ENCODE measurements around the gene ATP1A4.

Gene ATP1A4

GRCh38 chr1:160114085-160114484, 37.3 kb upstream of the ATP1A4 start:
- Mint-ChIP-seq H3K27me3 (ENCODE audit: low read depth) (no peaks in the 10 kb centered on the region), H3K27ac (peak overlapping the region in 1 of 3 experiments; percentile 23), H3K9me3 (no peaks in the 10 kb centered on the region), H3K4me3 (no peak overlapping the region), H3K4me1 (peaks cover 82% of the 10 kb centered on the region), H3K36me3 (ENCODE audit: low read depth) (no peaks in the 10 kb centered on the region)
- TF ChIP-seq CTCF (IDR thresholded peaks at IDR 0.05; ENCODE audit: unreplicated experiment in 3 of 3) = no peak

- Mint-ChIP-seq H3K4me1 (peaks cover 75% of the 10 kb centered on the region), H3K9me3 (no peaks in the 10 kb centered on the region), H3K36me3 (ENCODE audit: low read depth) (no peaks in the 10 kb centered on the region), H3K4me3 (peak within 1 kb of the TSS; percentile 76 to 93 (median 86)), H3K27me3 (ENCODE audit: low read depth) (no peaks in the 10 kb centered on the region), H3K27ac (peak within 1 kb of the TSS; percentile 23 to 84 (median 73))
- TF ChIP-seq CTCF (IDR thresholded peaks at IDR 0.05; ENCODE audit: unreplicated experiment in 3 of 3) = no peak
These were observed 35.7 kb upstream of the ATP1A4 start, which contains the start of gene ATP1A2 for GRCh38 chr1:160115545-160116282. TSS of gene ATP1A2 (plus strand) at chr1:160115759. CDS start at chr1:160115862, 103 bp downstream.

- H3K4me1 Mint-ChIP-seq = peaks cover 74% of the 10 kb centered on the region
- no peaks in the 10 kb centered on the region for H3K36me3 Mint-ChIP-seq (ENCODE audit: low read depth)
- no peak for TF ChIP-seq CTCF (IDR thresholded peaks at IDR 0.05; ENCODE audit: unreplicated experiment in 3 of 3)
- H3K9me3 Mint-ChIP-seq = no peaks in the 10 kb centered on the region
- no peaks in the 10 kb centered on the region for H3K27me3 Mint-ChIP-seq (ENCODE audit: low read depth)
- peak overlapping the region; percentile 76 to 93 (median 86) for H3K4me3 Mint-ChIP-seq
- H3K27ac Mint-ChIP-seq = peak overlapping the region; percentile 23 to 84 (median 73)
These were observed 34.9 kb upstream of the ATP1A4 start for GRCh38 chr1:160116283-160117147.

- no peak for TF ChIP-seq CTCF (IDR thresholded peaks at IDR 0.05; ENCODE audit: unreplicated experiment in 3 of 3)
- H3K27ac Mint-ChIP-seq = peak overlapping the region; percentile 23 to 73 (median 60)
- H3K9me3 Mint-ChIP-seq = no peaks in the 10 kb centered on the region
- H3K4me1 Mint-ChIP-seq = peaks cover 70% of the 10 kb centered on the region
- H3K4me3 Mint-ChIP-seq = peak overlapping the region; percentile 76 to 93 (median 86)
- no peaks in the 10 kb centered on the region for H3K27me3 Mint-ChIP-seq (ENCODE audit: low read depth)
- H3K36me3 Mint-ChIP-seq (ENCODE audit: low read depth) = no peaks in the 10 kb centered on the region
These were observed 34.1 kb upstream of the ATP1A4 start for GRCh38 chr1:160117300-160117699.

- H3K36me3 Mint-ChIP-seq (ENCODE audit: low read depth) = no peaks in the 10 kb centered on the region
- peak overlapping the region; percentile 56 to 93 (median 70) for H3K4me3 Mint-ChIP-seq
- peak overlapping the region; percentile 23 to 73 (median 60) for H3K27ac Mint-ChIP-seq
- no peak for TF ChIP-seq CTCF (IDR thresholded peaks at IDR 0.05; ENCODE audit: unreplicated experiment in 3 of 3)
- no peaks in the 10 kb centered on the region for H3K9me3 Mint-ChIP-seq
- H3K27me3 Mint-ChIP-seq (ENCODE audit: low read depth) = no peaks in the 10 kb centered on the region
- H3K4me1 Mint-ChIP-seq = peaks cover 65% of the 10 kb centered on the region
These were observed 33.7 kb upstream of the ATP1A4 start for GRCh38 chr1:160117709-160118183.

Measured in nephron (organoid).